HCT116 (cell line): ENCODE results near the gene YBX1. TPM values are rescaled to one million over a fixed set of nuclear protein-coding genes. Genes with fewer than 3 reads are reported as not detected.

Experiments
- ATAC-seq: fragments of 200-7000 bp; cut with Tn5 transposase; 2 replicates; pipeline ENCODE4 v1.9.1; 2020; ENCODE audit warnings: mild to moderate bottlenecking, moderate library complexity
- BruUV-seq: library from RNA; stranded (reverse); fragments of 400-500 nt; replicated peaks from 2 replicates; lab custom pipeline; 2021; lab: Mats Ljungman, UMichigan
- CTCF ChIA-PET: fragments of 300-600 bp; sonication (Branson Sonifier 250); formaldehyde crosslinking; loops from one replicate; lab custom pipeline; 2021; ENCODE audit warnings: antibody characterized with exemption; lab: Charles Lee
- POLR2A ChIA-PET: fragments of 300-600, 350-600 bp; sonication (Branson Sonifier 250); formaldehyde crosslinking; loops from one replicate; lab custom pipeline; 2021; ENCODE audit warnings: antibody characterized with exemption; lab: Charles Lee
- RAD21 ChIA-PET, 2 experiments: fragments of 300-600 bp; sonication (Branson Sonifier 250); formaldehyde crosslinking; loops; one replicate each; lab custom pipeline; 2023; ENCODE audit warnings: low total read pairs in 2 of 2; ENCODE audit not compliant: uncharacterized antibody in 2 of 2, unreplicated experiment in 2 of 2, low non-redundant PET in 1 of 2; lab: Charles Lee
- DNase-seq: peaks from one replicate; pipeline ENCODE4 v3.0.0-alpha.2; 2010; ENCODE audit warnings: low read depth, low spot score
- H2AFZ ChIP-seq: fragments of 200-600 bp; shearing (Covaris generic), sonication (generic); 2 replicates; pipeline ENCODE4 v1.6.1; 2017; ENCODE audit warnings: low read depth, mixed run types, mixed read lengths, antibody characterized with exemption, low read length; ENCODE audit not compliant: poor library complexity, severe bottlenecking
- H3K27ac ChIP-seq: 2 replicates; pipeline ENCODE4 v1.5.1; 2012; ENCODE audit warnings: low read depth, low read length
- H3K27me3 ChIP-seq: fragments of 200-600 bp; sonication (generic); 2 replicates; pipeline ENCODE4 v1.6.1; 2016; ENCODE audit warnings: mixed run types, low read length, mixed read lengths; ENCODE audit not compliant: insufficient read depth
- H3K36me3 ChIP-seq, 2 experiments: fragments of 200-500 bp in 1 of 2; fragments of 200-600 bp in 1 of 2; sonication (Bioruptor generic) in 1 of 2; sonication (generic) in 1 of 2; 2 replicates each; pipeline versions ENCODE4 v1.5.1 to v1.6.1; 2014 to 2016; ENCODE audit warnings: low read length in 2 of 2, inconsistent platforms in 1 of 2, mixed read lengths in 1 of 2, mixed run types in 1 of 2; ENCODE audit not compliant: insufficient read depth in 2 of 2, control insufficient read depth in 1 of 2
- H3K4me1 ChIP-seq, 2 experiments: fragments of 200-600 bp in 1 of 2; sonication (generic) in 1 of 2; 2 replicates each; pipeline versions ENCODE4 v1.5.1 to v1.6.1; 2012 to 2017; ENCODE audit warnings: low read length in 2 of 2, inconsistent platforms in 1 of 2, mild to moderate bottlenecking in 1 of 2, mixed read lengths in 1 of 2, mixed run types in 1 of 2, moderate library complexity in 1 of 2; ENCODE audit not compliant: insufficient read depth in 2 of 2, control insufficient read depth in 1 of 2
- H3K4me2 ChIP-seq: fragments of 200-600 bp; sonication (generic); 2 replicates; pipeline ENCODE4 v1.6.1; 2017; ENCODE audit warnings: mixed run types, low read length, mixed read lengths
- H3K4me3 ChIP-seq, 2 experiments: fragments of 200-600 bp in 1 of 2; sonication (generic) in 1 of 2; replicated peaks in 1 of 2; 2 replicates each; pipeline ENCODE4 v1.5.1; 2011 to 2016; ENCODE audit warnings: low read length in 2 of 2, control low read depth in 1 of 2, low read depth in 1 of 2, mild to moderate bottlenecking in 1 of 2, mixed read lengths in 1 of 2, mixed run types in 1 of 2
- H3K79me2 ChIP-seq: fragments of 200-600 bp; sonication (generic); 2 replicates; pipeline ENCODE4 v1.6.1; 2017; ENCODE audit warnings: mild to moderate bottlenecking, mixed run types, low read length, moderate library complexity, mixed read lengths; ENCODE audit not compliant: insufficient read depth
- H3K9ac ChIP-seq: fragments of 200-600 bp; sonication (generic); 2 replicates; pipeline ENCODE4 v1.6.1; 2016; ENCODE audit warnings: low read length, mixed read lengths
- H3K9me2 ChIP-seq: fragments of 200-600 bp; sonication (generic), shearing (Covaris generic); 2 replicates; pipeline ENCODE4 v1.6.1; 2017; ENCODE audit warnings: mixed run types, mild to moderate bottlenecking, moderate library complexity; ENCODE audit not compliant: insufficient read depth
- H3K9me3 ChIP-seq, 2 experiments: fragments of 200-500 bp in 1 of 2; fragments of 200-600 bp in 1 of 2; sonication (Bioruptor generic) in 1 of 2; sonication (generic) in 1 of 2; 2 replicates each; pipeline ENCODE4 v1.6.1; 2014 to 2017; ENCODE audit warnings: low read length in 2 of 2, mixed read lengths in 2 of 2, inconsistent platforms in 1 of 2, low read depth in 1 of 2, mild to moderate bottlenecking in 1 of 2, mixed run types in 1 of 2, moderate library complexity in 1 of 2; ENCODE audit not compliant: control insufficient read depth in 1 of 2, insufficient read depth in 1 of 2
- H4K20me1 ChIP-seq: fragments of 200-600 bp; sonication (generic), shearing (Covaris generic); 2 replicates; pipeline ENCODE4 v1.6.1; 2017; ENCODE audit warnings: mixed run types, mild to moderate bottlenecking, moderate library complexity; ENCODE audit not compliant: insufficient read depth
- ATF3 ChIP-seq: IDR thresholded peaks from 2 replicates; pipeline ENCODE4 v1.6.1; 2012
- CBX3 ChIP-seq: IDR thresholded peaks from 2 replicates; pipeline ENCODE4 v1.6.1; 2012; ENCODE audit warnings: low read depth
- CEBPB ChIP-seq: IDR thresholded peaks from 2 replicates; pipeline ENCODE4 v1.6.1; 2012; ENCODE audit warnings: low read depth
- EGR1 ChIP-seq: IDR thresholded peaks from 2 replicates; pipeline ENCODE4 v1.6.1; 2012; ENCODE audit warnings: low read depth
- ELF1 ChIP-seq: IDR thresholded peaks from 2 replicates; pipeline ENCODE4 v1.6.1; 2012; ENCODE audit warnings: low read depth, borderline replicate concordance
- EZH2phosphoT487 ChIP-seq: fragments of 200-600 bp; IDR thresholded peaks from 2 replicates; pipeline ENCODE4 v1.6.1; 2018; ENCODE audit warnings: antibody characterized with exemption, borderline replicate concordance
- JUND ChIP-seq: IDR thresholded peaks from 2 replicates; pipeline ENCODE4 v1.6.1; 2012
- SIN3A ChIP-seq: IDR thresholded peaks from 2 replicates; pipeline ENCODE4 v1.6.1; 2012; ENCODE audit warnings: low read depth
- SP1 ChIP-seq: IDR thresholded peaks from 2 replicates; pipeline ENCODE4 v1.6.1; 2012; ENCODE audit warnings: low read depth
- SRF ChIP-seq: IDR thresholded peaks from 2 replicates; pipeline ENCODE4 v1.6.1; 2012; ENCODE audit warnings: low read depth
- YY1 ChIP-seq: IDR thresholded peaks from 2 replicates; pipeline ENCODE4 v1.6.1; 2011; ENCODE audit warnings: low read length, low read depth, moderate library complexity, mild to moderate bottlenecking; ENCODE audit not compliant: insufficient replicate concordance; ENCODE audit errors: extremely low read depth
- ZBTB33 ChIP-seq: IDR thresholded peaks from 2 replicates; pipeline ENCODE4 v1.6.1; 2011; ENCODE audit warnings: mild to moderate bottlenecking, low read length, moderate library complexity; ENCODE audit not compliant: insufficient replicate concordance; ENCODE audit errors: extremely low read depth
- ZFX ChIP-seq: fragments of 450-650 bp; IDR thresholded peaks from 2 replicates; pipeline ENCODE4 v1.6.1; 2017
- ZNF274 ChIP-seq: fragments of 200-500 bp; sonication (Bioruptor generic); IDR thresholded peaks from 2 replicates; pipeline ENCODE4 v1.6.1; 2014; ENCODE audit warnings: mild to moderate bottlenecking, low read depth, low read length, inconsistent platforms
- intact Hi-C: fragments of 100-400 bp; cut with micrococcal nuclease; formaldehyde crosslinking; loops from 2 replicates; pipeline ENCODE4 v1.10.0; 2022
- total RNA-seq: library from RNA; stranded (reverse); gene quantifications from one replicate; pipeline ENCODE4 v1.2.1, GENCODE V29; 2021; ENCODE audit not compliant: unreplicated experiment
- TF ChIP-seq, protein P1 (sequence below): IDR thresholded peaks from 2 replicates; pipeline ENCODE4 v1.6.1; 2012; ENCODE audit warnings: low read depth
- TF ChIP-seq, protein P2 (sequence below), 3 experiments: fragments of 200-600 bp in 1 of 3; sonication (generic) in 1 of 3; IDR thresholded peaks in 2 of 3; conservative IDR thresholded peaks in 1 of 3; 2 replicates each; pipeline ENCODE4 v1.5.1; 2012 to 2017; ENCODE audit warnings: low read depth in 2 of 3, low read length in 2 of 3, antibody characterized with exemption in 1 of 3, borderline replicate concordance in 1 of 3, control low read depth in 1 of 3, mild to moderate bottlenecking in 1 of 3, mixed read lengths in 1 of 3, mixed run types in 1 of 3, moderate library complexity in 1 of 3; ENCODE audit not compliant: insufficient read depth in 1 of 3

YBX1 gene
- total RNA-seq, 1 experiment from 2014 or later: 1,009 TPM

DNA sequence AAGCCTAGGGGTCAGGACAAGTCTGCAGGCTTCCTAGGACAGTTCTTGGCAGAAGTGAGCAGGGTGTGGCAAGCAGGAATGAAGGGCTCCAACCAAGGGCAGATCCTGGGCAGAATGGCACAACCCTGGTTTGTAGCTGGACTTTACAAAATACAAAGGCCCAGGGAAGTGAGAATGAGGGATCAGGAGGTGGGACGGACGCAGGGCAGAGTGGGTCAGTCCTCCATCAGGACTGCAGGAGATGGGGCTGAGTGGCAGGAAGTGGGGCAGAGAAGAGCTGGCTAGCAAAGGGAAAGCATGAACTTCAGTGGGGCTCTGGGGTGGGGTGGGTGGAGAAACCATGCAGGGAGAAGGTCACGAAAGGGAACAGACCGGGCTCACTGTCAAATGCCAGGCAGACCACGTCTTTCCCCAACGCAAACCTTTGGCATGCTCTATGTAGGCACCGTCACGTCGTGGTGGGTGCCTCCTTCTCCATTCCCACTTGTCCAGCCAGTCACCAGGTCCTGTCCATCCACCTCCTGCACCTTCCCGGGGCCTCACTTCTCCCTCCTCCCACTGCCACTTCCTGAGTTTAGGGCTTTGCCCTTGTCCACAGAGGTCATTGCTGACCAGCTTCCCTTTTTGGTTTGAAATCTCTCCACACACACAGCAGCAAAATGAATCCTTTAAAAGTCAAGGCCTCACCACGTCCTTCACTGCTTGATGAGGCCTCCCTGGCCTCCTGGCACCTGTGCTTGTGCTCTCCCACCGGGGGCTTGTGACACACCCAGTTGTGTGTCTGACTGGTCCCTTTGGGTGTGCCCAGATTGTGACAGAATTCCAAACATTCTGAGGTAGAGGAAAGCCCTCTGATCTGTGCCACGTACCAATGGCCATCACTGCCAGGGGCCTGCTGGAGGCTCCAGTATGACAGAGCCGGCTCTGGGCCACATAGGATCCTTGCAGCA is 66.5 kb downstream of the YBX1 start:
- Histone ChIP-seq H3K9ac (no peak overlapping the region), H3K27ac (no peak overlapping the region), H3K4me2 (no peak overlapping the region), H3K9me2 (no peaks in the 10 kb centered on the region), H3K27me3 (no peaks in the 10 kb centered on the region), H3K4me3 (no peak overlapping the region), H3K4me1 (no peaks in the 10 kb centered on the region), H3K36me3 (peaks cover 5 to 20% of the 10 kb centered on the region in 2 experiments; a peak in 3 of 4 replicates), H2AFZ (no peak overlapping the region), H3K9me3 (no peaks in the 10 kb centered on the region), H3K79me2 (no peaks in the 10 kb centered on the region), H4K20me1 (no peaks in the 10 kb centered on the region)
- intact Hi-C loops: no loop called here
- no peak for DNase-seq
- no TSS peak for BruUV-seq
- ChIA-PET CTCF (no interaction called here), RAD21 (no interaction called here), POLR2A (no interaction called here)
- TF ChIP-seq ZBTB33 (no peak), ELF1 (no peak), CEBPB (no peak), YY1 (no peak), JUND (no peak), EZH2phosphoT487 (no peak), ATF3 (no peak), SP1 (no peak), SRF (no peak), ZNF274 (no peak), EGR1 (no peak), CBX3 (no peak), ZFX (no peak), SIN3A (no peak)
- TF ChIP-seq, protein P1, sequence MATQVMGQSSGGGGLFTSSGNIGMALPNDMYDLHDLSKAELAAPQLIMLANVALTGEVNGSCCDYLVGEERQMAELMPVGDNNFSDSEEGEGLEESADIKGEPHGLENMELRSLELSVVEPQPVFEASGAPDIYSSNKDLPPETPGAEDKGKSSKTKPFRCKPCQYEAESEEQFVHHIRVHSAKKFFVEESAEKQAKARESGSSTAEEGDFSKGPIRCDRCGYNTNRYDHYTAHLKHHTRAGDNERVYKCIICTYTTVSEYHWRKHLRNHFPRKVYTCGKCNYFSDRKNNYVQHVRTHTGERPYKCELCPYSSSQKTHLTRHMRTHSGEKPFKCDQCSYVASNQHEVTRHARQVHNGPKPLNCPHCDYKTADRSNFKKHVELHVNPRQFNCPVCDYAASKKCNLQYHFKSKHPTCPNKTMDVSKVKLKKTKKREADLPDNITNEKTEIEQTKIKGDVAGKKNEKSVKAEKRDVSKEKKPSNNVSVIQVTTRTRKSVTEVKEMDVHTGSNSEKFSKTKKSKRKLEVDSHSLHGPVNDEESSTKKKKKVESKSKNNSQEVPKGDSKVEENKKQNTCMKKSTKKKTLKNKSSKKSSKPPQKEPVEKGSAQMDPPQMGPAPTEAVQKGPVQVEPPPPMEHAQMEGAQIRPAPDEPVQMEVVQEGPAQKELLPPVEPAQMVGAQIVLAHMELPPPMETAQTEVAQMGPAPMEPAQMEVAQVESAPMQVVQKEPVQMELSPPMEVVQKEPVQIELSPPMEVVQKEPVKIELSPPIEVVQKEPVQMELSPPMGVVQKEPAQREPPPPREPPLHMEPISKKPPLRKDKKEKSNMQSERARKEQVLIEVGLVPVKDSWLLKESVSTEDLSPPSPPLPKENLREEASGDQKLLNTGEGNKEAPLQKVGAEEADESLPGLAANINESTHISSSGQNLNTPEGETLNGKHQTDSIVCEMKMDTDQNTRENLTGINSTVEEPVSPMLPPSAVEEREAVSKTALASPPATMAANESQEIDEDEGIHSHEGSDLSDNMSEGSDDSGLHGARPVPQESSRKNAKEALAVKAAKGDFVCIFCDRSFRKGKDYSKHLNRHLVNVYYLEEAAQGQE: no peak
- TF ChIP-seq, protein P2, sequence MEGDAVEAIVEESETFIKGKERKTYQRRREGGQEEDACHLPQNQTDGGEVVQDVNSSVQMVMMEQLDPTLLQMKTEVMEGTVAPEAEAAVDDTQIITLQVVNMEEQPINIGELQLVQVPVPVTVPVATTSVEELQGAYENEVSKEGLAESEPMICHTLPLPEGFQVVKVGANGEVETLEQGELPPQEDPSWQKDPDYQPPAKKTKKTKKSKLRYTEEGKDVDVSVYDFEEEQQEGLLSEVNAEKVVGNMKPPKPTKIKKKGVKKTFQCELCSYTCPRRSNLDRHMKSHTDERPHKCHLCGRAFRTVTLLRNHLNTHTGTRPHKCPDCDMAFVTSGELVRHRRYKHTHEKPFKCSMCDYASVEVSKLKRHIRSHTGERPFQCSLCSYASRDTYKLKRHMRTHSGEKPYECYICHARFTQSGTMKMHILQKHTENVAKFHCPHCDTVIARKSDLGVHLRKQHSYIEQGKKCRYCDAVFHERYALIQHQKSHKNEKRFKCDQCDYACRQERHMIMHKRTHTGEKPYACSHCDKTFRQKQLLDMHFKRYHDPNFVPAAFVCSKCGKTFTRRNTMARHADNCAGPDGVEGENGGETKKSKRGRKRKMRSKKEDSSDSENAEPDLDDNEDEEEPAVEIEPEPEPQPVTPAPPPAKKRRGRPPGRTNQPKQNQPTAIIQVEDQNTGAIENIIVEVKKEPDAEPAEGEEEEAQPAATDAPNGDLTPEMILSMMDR (IDR thresholded peaks at IDR 0.05 in 2 of 3, conservative IDR thresholded peaks at IDR 0.05 in 1 of 3; ENCODE audit: borderline replicate concordance in 1 of 3, insufficient read depth in 1 of 3, low read depth in 2 of 3, low read length in 2 of 3): no peak
- no peak for ATAC-seq
